Nephron (organoid): ENCODE measurements around the gene NEK8.

Source experiments
- H3K27ac Mint-ChIP-seq, 3 experiments: 2 replicates each; pipeline ENCODE4 v1.8.0; 2020; ENCODE audit warnings: mixed read lengths in 3 of 3, mild to moderate bottlenecking in 2 of 3, moderate library complexity in 1 of 3
- H3K27me3 Mint-ChIP-seq: 2 replicates; pipeline ENCODE4 v1.8.0; 2021; ENCODE audit warnings: low read depth, mild to moderate bottlenecking, moderate library complexity, mixed read lengths
- H3K36me3 Mint-ChIP-seq: 2 replicates; pipeline ENCODE4 v1.8.0; 2020; ENCODE audit warnings: low read depth, mixed read lengths
- H3K4me1 Mint-ChIP-seq: 2 replicates; pipeline ENCODE4 v1.8.0; 2020; ENCODE audit warnings: mixed read lengths
- H3K4me3 Mint-ChIP-seq, 3 experiments: 2 replicates each; pipeline ENCODE4 v1.8.0; 2020; ENCODE audit warnings: mild to moderate bottlenecking in 3 of 3, mixed read lengths in 3 of 3, moderate library complexity in 2 of 3
- H3K9me3 Mint-ChIP-seq: 2 replicates; pipeline ENCODE4 v1.8.0; 2020; ENCODE audit warnings: mixed read lengths
- CTCF ChIP-seq, 3 experiments: fragments of 200-600 bp; sonication (generic); IDR thresholded peaks; one replicate each; pipeline ENCODE4 v1.5.0; 2021; ENCODE audit warnings: antibody characterized with exemption in 3 of 3; ENCODE audit not compliant: unreplicated experiment in 3 of 3

Gene NEK8

GRCh38 chr17:28728364-28729200 lies at the start of gene NEK8:
Gene NEK8 (plus strand): TSS chr17:28728788. CDS start chr17:28728814, 26 bp downstream.
- peak within 1 kb of the TSS; percentile 71 to 97 (median 91) for H3K27ac Mint-ChIP-seq
- peaks cover 17% of the 10 kb centered on the region for H3K36me3 Mint-ChIP-seq
- H3K4me1 Mint-ChIP-seq = peaks cover 23% of the 10 kb centered on the region
- H3K27me3 Mint-ChIP-seq = no peaks in the 10 kb centered on the region
- TF ChIP-seq CTCF (IDR thresholded peaks at IDR 0.05; ENCODE audit: unreplicated experiment in 3 of 3) = no peak
- H3K4me3 Mint-ChIP-seq = peak within 1 kb of the TSS; percentile 96 to 99 (median 98)
- no peaks in the 10 kb centered on the region for H3K9me3 Mint-ChIP-seq

GRCh38 chr17:28682655-28683054 lies 45.9 kb upstream of the NEK8 start:
- Mint-ChIP-seq H3K27ac (no peak overlapping the region), H3K4me1 (no peaks in the 10 kb centered on the region), H3K27me3 (no peaks in the 10 kb centered on the region), H3K36me3 (peaks cover 70% of the 10 kb centered on the region), H3K9me3 (no peaks in the 10 kb centered on the region), H3K4me3 (no peak overlapping the region)
- no peak for TF ChIP-seq CTCF (IDR thresholded peaks at IDR 0.05; ENCODE audit: unreplicated experiment in 3 of 3)

- Mint-ChIP-seq H3K36me3 (peaks cover 81% of the 10 kb centered on the region), H3K27me3 (no peaks in the 10 kb centered on the region), H3K9me3 (no peaks in the 10 kb centered on the region), H3K4me1 (no peaks in the 10 kb centered on the region), H3K4me3 (no peak overlapping the region), H3K27ac (no peak overlapping the region)
- TF ChIP-seq CTCF (IDR thresholded peaks at IDR 0.05; ENCODE audit: unreplicated experiment in 3 of 3) = peak; percentile 14 to 30 (median 17)
These were observed 43.6 kb upstream of the NEK8 start for GRCh38 chr17:28684963-28685362.

- Mint-ChIP-seq H3K4me3 (no peak overlapping the region), H3K27me3 (no peaks in the 10 kb centered on the region), H3K9me3 (no peaks in the 10 kb centered on the region), H3K36me3 (peaks cover 85% of the 10 kb centered on the region), H3K4me1 (no peaks in the 10 kb centered on the region), H3K27ac (no peak overlapping the region)
- TF ChIP-seq CTCF (IDR thresholded peaks at IDR 0.05; ENCODE audit: unreplicated experiment in 3 of 3) = no peak
These were observed 43.2 kb upstream of the NEK8 start for GRCh38 chr17:28685366-28685765.

- Mint-ChIP-seq H3K4me3 (no peak overlapping the region), H3K9me3 (no peaks in the 10 kb centered on the region), H3K4me1 (no peaks in the 10 kb centered on the region), H3K27ac (no peak overlapping the region), H3K36me3 (peaks cover 88% of the 10 kb centered on the region), H3K27me3 (no peaks in the 10 kb centered on the region)
- TF ChIP-seq CTCF (IDR thresholded peaks at IDR 0.05; ENCODE audit: unreplicated experiment in 3 of 3) = no peak
These were observed 42.3 kb upstream of the NEK8 start for GRCh38 chr17:28686296-28686695.

GRCh38 chr17:28688481-28688880 lies 40.1 kb upstream of the NEK8 start:
- Mint-ChIP-seq H3K4me1 (no peaks in the 10 kb centered on the region), H3K36me3 (peaks cover 77% of the 10 kb centered on the region), H3K27ac (no peak overlapping the region), H3K9me3 (no peaks in the 10 kb centered on the region), H3K4me3 (no peak overlapping the region), H3K27me3 (no peaks in the 10 kb centered on the region)
- no peak for TF ChIP-seq CTCF (IDR thresholded peaks at IDR 0.05; ENCODE audit: unreplicated experiment in 3 of 3)
